ENCODE measurements around the gene PTPN9. TPM values are rescaled to one million over a fixed set of nuclear protein-coding genes. Genes with fewer than 3 reads are reported as not detected.
"Not testable (repeated sequence)": the region's sequence is repeated elsewhere in the genome, so short reads cannot be mapped to it uniquely, and the experiment has no call there.

Gene PTPN9
- total RNA-seq, 1 donor from 2014 or later, result 36.2 TPM

DNA sequence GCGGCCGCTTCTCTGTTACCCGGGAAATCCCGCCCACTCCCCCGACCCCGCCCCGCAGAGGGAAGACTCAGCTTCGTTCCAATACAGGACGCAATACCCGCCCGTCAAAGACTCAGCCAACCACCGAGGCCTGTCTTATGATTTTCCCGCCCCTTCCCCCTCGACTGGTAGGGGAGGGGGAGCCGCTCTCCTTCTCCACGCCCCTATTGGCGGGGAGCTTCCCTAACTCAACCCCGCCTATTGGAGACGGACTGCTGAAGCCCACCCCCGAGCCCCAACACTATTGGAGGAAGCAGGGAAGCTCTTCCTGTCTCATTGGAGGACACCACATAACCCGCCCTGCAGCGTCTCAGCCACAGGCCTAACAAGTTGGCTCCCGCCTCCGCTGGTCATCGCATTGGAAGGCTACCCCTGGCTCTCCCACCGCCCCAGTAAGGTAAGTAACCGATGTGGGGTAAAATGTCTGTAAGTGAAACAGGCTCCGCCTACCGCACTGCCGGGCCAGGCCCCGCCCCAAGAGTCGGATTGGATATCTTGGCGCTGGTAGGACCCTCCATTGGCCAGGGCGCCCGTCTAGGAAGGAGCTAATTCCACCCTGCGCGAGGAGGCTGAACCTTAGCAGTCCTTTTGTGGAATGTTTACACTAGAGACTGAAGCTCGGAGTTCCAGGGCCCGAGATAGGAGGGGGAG is 127.3 kb downstream of the PTPN9 start, which contains the start of gene SIN3A:
Gene SIN3A (minus strand): TSS at position 17 of the 690 bp plus-strand sequence. CDS start 21,315 bp downstream, outside the sequence.
- peak; percentile 96 for DNase-seq (ENCODE audit: low spot score in 2 of 2, unreplicated experiment in 2 of 2)
- Mint-ChIP-seq H3K4me1 (peaks cover 27% of the 10 kb centered on the region), H3K27me3 (ENCODE audit: low read depth) (no peaks in the 10 kb centered on the region), H3K27ac (peak within 1 kb of the TSS; percentile 99), H3K4me3 (peak within 1 kb of the TSS; percentile 93), H3K36me3 (peaks cover 3% of the 10 kb centered on the region), H3K9me3 (no peaks in the 10 kb centered on the region)
- TF ChIP-seq, protein P1, sequence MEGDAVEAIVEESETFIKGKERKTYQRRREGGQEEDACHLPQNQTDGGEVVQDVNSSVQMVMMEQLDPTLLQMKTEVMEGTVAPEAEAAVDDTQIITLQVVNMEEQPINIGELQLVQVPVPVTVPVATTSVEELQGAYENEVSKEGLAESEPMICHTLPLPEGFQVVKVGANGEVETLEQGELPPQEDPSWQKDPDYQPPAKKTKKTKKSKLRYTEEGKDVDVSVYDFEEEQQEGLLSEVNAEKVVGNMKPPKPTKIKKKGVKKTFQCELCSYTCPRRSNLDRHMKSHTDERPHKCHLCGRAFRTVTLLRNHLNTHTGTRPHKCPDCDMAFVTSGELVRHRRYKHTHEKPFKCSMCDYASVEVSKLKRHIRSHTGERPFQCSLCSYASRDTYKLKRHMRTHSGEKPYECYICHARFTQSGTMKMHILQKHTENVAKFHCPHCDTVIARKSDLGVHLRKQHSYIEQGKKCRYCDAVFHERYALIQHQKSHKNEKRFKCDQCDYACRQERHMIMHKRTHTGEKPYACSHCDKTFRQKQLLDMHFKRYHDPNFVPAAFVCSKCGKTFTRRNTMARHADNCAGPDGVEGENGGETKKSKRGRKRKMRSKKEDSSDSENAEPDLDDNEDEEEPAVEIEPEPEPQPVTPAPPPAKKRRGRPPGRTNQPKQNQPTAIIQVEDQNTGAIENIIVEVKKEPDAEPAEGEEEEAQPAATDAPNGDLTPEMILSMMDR (IDR thresholded peaks at IDR 0.05; ENCODE audit: unreplicated experiment), result no peak

GRCh38 chr15:75451202-75451673 is 127.9 kb downstream of the PTPN9 start:
- peak overlapping the region; percentile 99 for H3K27ac Mint-ChIP-seq

DNA sequence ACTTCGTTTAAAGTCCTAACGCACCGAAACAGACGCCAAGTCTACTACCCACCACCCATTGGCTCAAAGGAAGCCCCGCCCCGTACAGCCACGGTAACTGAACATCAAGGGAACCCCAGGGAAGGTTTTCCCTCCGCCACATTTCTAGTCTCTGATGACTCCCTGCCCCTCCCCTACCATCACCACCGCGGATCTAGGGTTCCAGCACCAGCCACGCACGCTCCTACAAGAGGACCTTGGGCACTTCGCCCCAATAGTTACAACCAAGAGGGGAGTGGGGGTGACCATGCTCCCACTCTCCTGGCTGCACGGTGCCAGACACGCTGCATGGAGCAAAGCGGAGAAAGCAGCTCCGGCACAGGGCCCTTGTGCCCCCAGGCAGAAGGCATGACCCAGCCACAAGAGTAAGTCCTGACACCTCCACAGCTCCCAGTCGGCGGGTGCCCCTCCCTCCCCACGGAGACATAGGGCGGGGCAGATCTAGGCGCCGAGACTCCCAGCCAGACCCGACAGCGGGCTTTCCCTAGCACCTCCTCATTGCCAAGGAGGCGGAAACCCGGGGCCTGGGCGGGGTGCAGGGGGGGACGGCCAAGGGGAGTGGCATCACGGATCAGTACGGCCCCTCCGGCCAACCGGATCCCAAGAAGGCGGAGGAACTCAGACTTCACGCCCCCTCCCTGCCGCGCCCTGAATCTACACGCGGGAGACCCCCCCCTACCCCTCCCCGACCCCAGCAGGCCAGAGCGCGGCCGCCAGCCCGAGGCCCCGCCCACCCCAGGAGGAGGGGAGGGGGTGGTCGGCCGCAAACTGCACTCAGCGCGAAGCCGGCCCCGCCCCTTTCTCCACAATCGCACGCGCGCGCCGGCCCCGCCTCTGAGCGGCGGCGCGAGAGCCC is 128.6 kb downstream of the PTPN9 start:
- Mint-ChIP-seq H3K27ac (peak overlapping the region; percentile 99), H3K36me3 (peaks cover 8% of the 10 kb centered on the region), H3K4me3 (peak overlapping the region; percentile 93), H3K9me3 (no peaks in the 10 kb centered on the region), H3K27me3 (ENCODE audit: low read depth) (no peaks in the 10 kb centered on the region), H3K4me1 (peaks cover 20% of the 10 kb centered on the region)
- DNase-seq (ENCODE audit: low spot score in 2 of 2, unreplicated experiment in 2 of 2), result peak; percentile 96 to 97
- TF ChIP-seq, protein P1 (IDR thresholded peaks at IDR 0.05; ENCODE audit: unreplicated experiment), result peak; percentile 29

More at GRCh38 chr15:75451202-75451673, 127.9 kb downstream of the PTPN9 start:
- DNase-seq (ENCODE audit: low spot score in 2 of 2, unreplicated experiment in 2 of 2), result no peak
- Mint-ChIP-seq H3K4me1 (peaks cover 23% of the 10 kb centered on the region), H3K27me3 (ENCODE audit: low read depth) (no peaks in the 10 kb centered on the region), H3K4me3 (peak overlapping the region; percentile 93), H3K9me3 (no peaks in the 10 kb centered on the region), H3K36me3 (peaks cover 3% of the 10 kb centered on the region)
- TF ChIP-seq, protein P1 (IDR thresholded peaks at IDR 0.05; ENCODE audit: unreplicated experiment), result no peak

DNA sequence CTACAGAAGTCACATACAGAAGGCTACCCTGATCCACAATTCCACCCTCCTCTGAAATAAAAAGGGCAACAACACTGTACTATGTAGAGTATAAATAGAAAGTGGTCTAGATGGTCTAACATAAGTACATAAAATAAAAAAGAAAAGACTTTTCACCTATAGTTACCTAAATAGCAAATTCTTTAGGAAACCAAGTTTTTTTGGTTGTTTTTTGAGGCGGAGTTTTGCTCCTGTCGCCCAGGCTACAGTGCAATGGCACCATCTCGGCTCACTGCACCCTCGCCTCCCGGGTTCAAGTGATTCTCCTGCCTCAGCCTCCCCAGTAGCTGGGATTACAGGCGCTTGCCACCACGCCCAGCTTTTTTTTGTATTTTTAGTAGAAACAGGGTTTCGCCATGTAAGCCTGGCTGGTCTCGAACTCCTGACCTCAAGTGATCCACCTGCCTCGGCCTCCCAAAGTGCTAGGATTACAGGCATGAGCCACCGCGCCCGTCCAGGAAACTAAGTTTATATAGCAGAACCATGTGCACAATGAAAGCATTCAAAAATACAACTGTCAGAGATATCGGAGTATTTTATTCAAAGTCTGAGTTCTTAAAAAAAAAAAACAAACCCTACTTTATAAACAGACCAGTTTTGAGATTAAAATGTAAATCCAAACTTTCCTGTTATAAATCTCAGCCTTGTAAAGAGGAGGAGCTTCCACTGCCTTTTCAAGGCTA is 129.4 kb downstream of the PTPN9 start:
- H3K4me1 Mint-ChIP-seq, result peaks cover 20% of the 10 kb centered on the region
- TF ChIP-seq, protein P1 (IDR thresholded peaks at IDR 0.05; ENCODE audit: unreplicated experiment), result no peak
- H3K36me3 Mint-ChIP-seq, result peaks cover 8% of the 10 kb centered on the region
- no peak for DNase-seq (ENCODE audit: low spot score in 2 of 2, unreplicated experiment in 2 of 2)
- H3K9me3 Mint-ChIP-seq, result no peaks in the 10 kb centered on the region
- peak overlapping the region; percentile 99 for H3K27ac Mint-ChIP-seq
- no peaks in the 10 kb centered on the region for H3K27me3 Mint-ChIP-seq (ENCODE audit: low read depth)
- H3K4me3 Mint-ChIP-seq, result peak overlapping the region; percentile 92

- H3K36me3 Mint-ChIP-seq; H3K27ac Mint-ChIP-seq; H3K9me3 Mint-ChIP-seq; H3K27me3 Mint-ChIP-seq (ENCODE audit: low read depth); H3K4me3 Mint-ChIP-seq; DNase-seq (ENCODE audit: low spot score in 2 of 2, unreplicated experiment in 2 of 2): not testable (repeated sequence)
- H3K4me1 Mint-ChIP-seq, result peaks cover 21% of the 10 kb centered on the region
Measured at GRCh38 chr15:75448171-75448570, 130.9 kb downstream of the PTPN9 start.

All from mesothelial cell of epicardium (in vitro differentiated cells).